Coronary artery (tissue), 2 donors: Measurements from ENCODE around the gene CACNA2D2.

Experiments
- DNase-seq: peaks from one replicate; pipeline ENCODE4 v3.0.0-alpha.2; 2017; ENCODE audit warnings: low spot score
- H3K27ac ChIP-seq, 2 donors: fragments of 200-600 bp; sonication (generic); one replicate each; pipeline ENCODE4 v1.5.1; 2016 to 2019
- H3K4me3 ChIP-seq: fragments of 200-600 bp; sonication (generic); 2 replicates; pipeline ENCODE4 v1.5.1; 2016; ENCODE audit warnings: mild to moderate bottlenecking, moderate library complexity
- TF ChIP-seq, protein P1 (sequence below): fragments of 200-600 bp; sonication (generic); IDR thresholded peaks from one replicate; pipeline ENCODE4 v1.5.1; 2019; ENCODE audit warnings: antibody characterized with exemption

The CACNA2D2 gene

DNA sequence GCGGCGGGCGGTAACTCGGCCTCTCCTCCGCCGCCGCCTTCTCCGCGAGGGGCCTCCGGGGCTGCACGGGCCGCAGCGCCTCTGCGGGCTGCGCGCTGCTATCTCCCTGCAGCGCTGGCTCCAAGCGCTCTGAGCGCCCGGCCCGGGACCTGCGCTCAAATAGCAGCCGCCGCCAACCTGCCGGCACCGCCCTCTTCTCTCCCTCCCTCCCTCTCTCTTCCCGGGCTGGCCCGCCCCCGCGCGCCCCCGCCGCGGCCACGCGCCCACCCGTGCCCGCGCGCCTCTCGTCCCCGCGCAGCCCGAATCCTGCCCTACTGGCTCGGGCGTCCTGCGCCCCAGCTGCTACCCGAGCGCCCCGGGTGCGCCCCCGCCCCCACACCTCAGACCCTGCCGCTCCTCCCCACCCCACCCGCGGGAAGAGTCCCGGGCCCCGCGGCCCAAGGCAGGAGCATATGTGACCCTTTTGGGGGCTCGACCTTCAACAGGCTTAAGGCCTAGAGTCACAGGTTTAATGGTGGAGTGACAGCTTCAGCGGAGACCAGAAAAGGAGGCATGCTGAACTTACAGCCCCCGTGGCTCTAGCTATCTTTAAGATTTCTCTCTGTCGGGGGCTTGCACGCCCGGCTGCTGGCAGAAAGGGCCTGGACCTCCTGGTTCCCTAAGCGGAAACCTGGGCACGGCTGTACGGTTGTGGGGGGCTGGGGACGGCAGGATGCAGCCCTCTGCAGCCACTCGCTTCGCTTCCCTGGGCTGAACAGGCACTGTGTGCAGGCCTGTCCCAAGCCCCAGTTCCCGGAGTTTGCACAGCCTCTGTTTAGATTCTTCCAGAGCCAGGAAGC is at the start of gene CACNA2D2:
CACNA2D2 (minus strand) TSS at position 131 of the 839 bp plus-strand sequence. CDS start 211 bp downstream, outside the sequence.
- peak within 1 kb of the TSS; percentile 36 to 58 for H3K27ac ChIP-seq
- peak within 1 kb of the TSS; percentile 85 for H3K4me3 ChIP-seq
- no peak for DNase-seq
- TF ChIP-seq, protein P1, sequence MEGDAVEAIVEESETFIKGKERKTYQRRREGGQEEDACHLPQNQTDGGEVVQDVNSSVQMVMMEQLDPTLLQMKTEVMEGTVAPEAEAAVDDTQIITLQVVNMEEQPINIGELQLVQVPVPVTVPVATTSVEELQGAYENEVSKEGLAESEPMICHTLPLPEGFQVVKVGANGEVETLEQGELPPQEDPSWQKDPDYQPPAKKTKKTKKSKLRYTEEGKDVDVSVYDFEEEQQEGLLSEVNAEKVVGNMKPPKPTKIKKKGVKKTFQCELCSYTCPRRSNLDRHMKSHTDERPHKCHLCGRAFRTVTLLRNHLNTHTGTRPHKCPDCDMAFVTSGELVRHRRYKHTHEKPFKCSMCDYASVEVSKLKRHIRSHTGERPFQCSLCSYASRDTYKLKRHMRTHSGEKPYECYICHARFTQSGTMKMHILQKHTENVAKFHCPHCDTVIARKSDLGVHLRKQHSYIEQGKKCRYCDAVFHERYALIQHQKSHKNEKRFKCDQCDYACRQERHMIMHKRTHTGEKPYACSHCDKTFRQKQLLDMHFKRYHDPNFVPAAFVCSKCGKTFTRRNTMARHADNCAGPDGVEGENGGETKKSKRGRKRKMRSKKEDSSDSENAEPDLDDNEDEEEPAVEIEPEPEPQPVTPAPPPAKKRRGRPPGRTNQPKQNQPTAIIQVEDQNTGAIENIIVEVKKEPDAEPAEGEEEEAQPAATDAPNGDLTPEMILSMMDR: no peak

- H3K27ac ChIP-seq: no peak overlapping the region
- TF ChIP-seq, protein P1: no peak
- H3K4me3 ChIP-seq: no peak overlapping the region
- DNase-seq: no peak
Measured at GRCh38 chr3:50552598-50552997, 49.2 kb upstream of the CACNA2D2 start.

- no peak overlapping the region for H3K27ac ChIP-seq
- DNase-seq: no peak
- TF ChIP-seq, protein P1: no peak
- H3K4me3 ChIP-seq: no peak overlapping the region
Measured at GRCh38 chr3:50551681-50552435, 48.4 kb upstream of the CACNA2D2 start.

GRCh38 chr3:50551054-50551659 is 47.7 kb upstream of the CACNA2D2 start:
- Histone ChIP-seq H3K27ac (no peak overlapping the region), H3K4me3 (no peak overlapping the region)
- TF ChIP-seq, protein P1: no peak
- no peak for DNase-seq

DNA sequence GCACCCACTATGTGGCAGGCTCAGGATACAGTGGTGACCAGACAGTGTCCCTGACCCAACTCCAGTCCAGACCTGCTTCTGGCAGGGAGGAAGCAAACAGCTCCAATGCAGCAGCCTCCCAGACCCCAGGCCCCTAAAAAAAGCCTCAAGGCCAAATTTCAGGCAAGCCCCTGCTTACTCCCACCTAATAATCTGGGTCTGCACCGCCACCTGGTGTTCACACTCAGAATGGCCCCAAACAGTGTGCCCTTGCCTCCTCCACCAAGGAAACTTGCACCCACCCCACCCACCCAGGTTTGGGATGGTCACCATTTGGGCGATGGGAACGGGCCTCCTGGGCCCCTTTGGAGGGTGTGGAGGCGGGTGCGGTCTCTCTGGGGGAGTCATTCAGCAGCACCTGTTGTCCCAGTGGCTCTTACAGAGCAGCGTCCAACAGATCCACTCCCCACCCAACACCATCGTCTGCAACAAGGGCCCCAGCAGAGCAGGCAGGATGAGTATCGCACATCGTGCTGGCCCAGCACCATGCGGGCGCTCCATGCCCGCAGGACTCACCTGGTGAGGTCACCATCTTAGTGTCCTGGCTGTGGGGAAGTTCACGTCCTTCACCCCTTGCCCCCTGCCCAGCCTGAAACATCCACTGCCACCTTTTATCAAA is 46.8 kb upstream of the CACNA2D2 start:
- DNase-seq: no peak
- Histone ChIP-seq H3K27ac (no peak overlapping the region), H3K4me3 (no peak overlapping the region)
- TF ChIP-seq, protein P1: peak; percentile 75

GRCh38 chr3:50549226-50549625 is 45.8 kb upstream of the CACNA2D2 start:
- H3K4me3 ChIP-seq: no peak overlapping the region
- no peak for DNase-seq
- TF ChIP-seq, protein P1: no peak
- no peak overlapping the region for H3K27ac ChIP-seq
